DOHH2 (cell line): ENCODE measurements around the gene RALGDS.
"Not testable (repeated sequence)": the region's sequence is repeated elsewhere in the genome, so short reads cannot be mapped to it uniquely, and the experiment has no call there.

Experiments used
- EZH2phosphoT487 ChIP-seq: fragments of 200-600 bp; sonication (generic); IDR thresholded peaks from 2 replicates; pipeline ENCODE4 v1.6.1; 2017; ENCODE audit warnings: borderline replicate concordance, mild to moderate bottlenecking, antibody characterized with exemption, low read length, moderate library complexity, mixed read lengths
- TF ChIP-seq, protein P1 (sequence below): fragments of 200-600 bp; sonication (generic); IDR thresholded peaks from one replicate; pipeline ENCODE4 v1.5.1; 2014; ENCODE audit warnings: antibody characterized with exemption, mild to moderate bottlenecking, low read depth, low read length; ENCODE audit not compliant: poor library complexity, severe bottlenecking

GRCh38 chr9:133070500-133070961, 50.5 kb downstream of the RALGDS start:
- TF ChIP-seq, protein P1, sequence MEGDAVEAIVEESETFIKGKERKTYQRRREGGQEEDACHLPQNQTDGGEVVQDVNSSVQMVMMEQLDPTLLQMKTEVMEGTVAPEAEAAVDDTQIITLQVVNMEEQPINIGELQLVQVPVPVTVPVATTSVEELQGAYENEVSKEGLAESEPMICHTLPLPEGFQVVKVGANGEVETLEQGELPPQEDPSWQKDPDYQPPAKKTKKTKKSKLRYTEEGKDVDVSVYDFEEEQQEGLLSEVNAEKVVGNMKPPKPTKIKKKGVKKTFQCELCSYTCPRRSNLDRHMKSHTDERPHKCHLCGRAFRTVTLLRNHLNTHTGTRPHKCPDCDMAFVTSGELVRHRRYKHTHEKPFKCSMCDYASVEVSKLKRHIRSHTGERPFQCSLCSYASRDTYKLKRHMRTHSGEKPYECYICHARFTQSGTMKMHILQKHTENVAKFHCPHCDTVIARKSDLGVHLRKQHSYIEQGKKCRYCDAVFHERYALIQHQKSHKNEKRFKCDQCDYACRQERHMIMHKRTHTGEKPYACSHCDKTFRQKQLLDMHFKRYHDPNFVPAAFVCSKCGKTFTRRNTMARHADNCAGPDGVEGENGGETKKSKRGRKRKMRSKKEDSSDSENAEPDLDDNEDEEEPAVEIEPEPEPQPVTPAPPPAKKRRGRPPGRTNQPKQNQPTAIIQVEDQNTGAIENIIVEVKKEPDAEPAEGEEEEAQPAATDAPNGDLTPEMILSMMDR: not testable (repeated sequence)
- TF ChIP-seq EZH2phosphoT487: not testable (repeated sequence)
